ENCODE data around the gene LILRA6. TPM values are rescaled to one million over a fixed set of nuclear protein-coding genes. Genes with fewer than 3 reads are reported as not detected.

The LILRA6 gene
- total and polyA plus RNA-seq, 10 of the 15 experiments (the other 5 are each of a cell fraction or from before 2014, with no cell fraction given), result 0.04 to 1.7 (median 0.09) TPM; not detected in 2

DNA sequence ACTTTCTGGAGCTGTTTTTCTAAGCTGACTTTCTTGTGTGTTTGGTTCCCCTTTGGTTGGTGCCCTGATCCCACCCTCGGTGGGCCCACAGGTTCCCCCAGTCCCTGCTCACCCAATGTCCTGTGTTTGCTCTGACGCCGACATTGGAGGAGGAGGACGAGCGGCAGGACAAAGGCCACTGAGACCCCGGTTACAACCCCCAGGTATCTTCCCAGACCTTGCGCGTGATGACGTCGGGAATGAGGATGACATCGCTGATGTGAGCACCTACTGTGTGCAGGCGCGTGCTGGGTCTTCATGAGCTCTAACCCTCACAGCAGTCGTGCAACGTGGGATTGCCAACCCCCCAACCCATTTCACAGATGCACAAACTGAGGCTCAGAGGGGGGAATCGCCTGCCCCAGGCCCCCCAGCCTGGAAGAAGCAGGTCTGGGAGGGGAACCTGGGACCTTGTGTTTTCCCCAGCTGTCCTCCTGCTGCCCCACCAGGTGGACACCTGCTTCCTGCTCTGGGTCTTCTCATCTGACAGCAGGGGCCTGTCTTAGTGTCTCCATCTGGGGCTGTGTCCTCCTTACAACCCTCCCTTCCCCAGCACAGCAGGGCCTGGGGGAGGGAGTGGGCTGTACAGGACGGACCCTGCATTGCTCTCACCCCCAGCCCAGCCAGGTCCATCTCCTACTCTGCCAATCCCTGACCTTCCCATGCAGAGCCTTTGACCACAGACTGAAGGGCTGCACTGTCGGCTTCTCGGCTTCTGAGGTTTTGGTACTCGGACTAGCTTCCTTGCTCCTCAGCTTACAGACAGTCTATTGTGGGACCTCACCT lies 4.7 kb upstream of the LILRA6 start (continued):
- TF ChIP-seq MYB (IDR thresholded peaks at IDR 0.05; ENCODE audit: borderline replicate concordance, low read depth, low read length), result no peak
- TF ChIP-seq RELA (IDR thresholded peaks at IDR 0.05; ENCODE audit: borderline replicate concordance, partially characterized antibody), result no peak
- no peak for TF ChIP-seq MTA2 (IDR thresholded peaks at IDR 0.05; ENCODE audit: low read depth)
- TF ChIP-seq HDGF (IDR thresholded peaks at IDR 0.05), result no peak
- TF ChIP-seq, protein P1, sequence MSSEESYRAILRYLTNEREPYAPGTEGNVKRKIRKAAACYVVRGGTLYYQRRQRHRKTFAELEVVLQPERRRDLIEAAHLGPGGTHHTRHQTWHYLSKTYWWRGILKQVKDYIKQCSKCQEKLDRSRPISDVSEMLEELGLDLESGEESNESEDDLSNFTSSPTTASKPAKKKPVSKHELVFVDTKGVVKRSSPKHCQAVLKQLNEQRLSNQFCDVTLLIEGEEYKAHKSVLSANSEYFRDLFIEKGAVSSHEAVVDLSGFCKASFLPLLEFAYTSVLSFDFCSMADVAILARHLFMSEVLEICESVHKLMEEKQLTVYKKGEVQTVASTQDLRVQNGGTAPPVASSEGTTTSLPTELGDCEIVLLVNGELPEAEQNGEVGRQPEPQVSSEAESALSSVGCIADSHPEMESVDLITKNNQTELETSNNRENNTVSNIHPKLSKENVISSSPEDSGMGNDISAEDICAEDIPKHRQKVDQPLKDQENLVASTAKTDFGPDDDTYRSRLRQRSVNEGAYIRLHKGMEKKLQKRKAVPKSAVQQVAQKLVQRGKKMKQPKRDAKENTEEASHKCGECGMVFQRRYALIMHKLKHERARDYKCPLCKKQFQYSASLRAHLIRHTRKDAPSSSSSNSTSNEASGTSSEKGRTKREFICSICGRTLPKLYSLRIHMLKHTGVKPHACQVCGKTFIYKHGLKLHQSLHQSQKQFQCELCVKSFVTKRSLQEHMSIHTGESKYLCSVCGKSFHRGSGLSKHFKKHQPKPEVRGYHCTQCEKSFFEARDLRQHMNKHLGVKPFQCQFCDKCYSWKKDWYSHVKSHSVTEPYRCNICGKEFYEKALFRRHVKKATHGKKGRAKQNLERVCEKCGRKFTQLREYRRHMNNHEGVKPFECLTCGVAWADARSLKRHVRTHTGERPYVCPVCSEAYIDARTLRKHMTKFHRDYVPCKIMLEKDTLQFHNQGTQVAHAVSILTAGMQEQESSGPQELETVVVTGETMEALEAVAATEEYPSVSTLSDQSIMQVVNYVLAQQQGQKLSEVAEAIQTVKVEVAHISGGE (CRISPR knock-in tag; IDR thresholded peaks at IDR 0.05), result no peak
- TF ChIP-seq YY1 (IDR thresholded peaks at IDR 0.05; ENCODE audit: low read depth, low read length), result no peak
- no peak for TF ChIP-seq SIN3A (IDR thresholded peaks at IDR 0.05; ENCODE audit: low read depth, low read length)
- TF ChIP-seq DPF2 (IDR thresholded peaks at IDR 0.05), result no peak
- TF ChIP-seq, protein P2, sequence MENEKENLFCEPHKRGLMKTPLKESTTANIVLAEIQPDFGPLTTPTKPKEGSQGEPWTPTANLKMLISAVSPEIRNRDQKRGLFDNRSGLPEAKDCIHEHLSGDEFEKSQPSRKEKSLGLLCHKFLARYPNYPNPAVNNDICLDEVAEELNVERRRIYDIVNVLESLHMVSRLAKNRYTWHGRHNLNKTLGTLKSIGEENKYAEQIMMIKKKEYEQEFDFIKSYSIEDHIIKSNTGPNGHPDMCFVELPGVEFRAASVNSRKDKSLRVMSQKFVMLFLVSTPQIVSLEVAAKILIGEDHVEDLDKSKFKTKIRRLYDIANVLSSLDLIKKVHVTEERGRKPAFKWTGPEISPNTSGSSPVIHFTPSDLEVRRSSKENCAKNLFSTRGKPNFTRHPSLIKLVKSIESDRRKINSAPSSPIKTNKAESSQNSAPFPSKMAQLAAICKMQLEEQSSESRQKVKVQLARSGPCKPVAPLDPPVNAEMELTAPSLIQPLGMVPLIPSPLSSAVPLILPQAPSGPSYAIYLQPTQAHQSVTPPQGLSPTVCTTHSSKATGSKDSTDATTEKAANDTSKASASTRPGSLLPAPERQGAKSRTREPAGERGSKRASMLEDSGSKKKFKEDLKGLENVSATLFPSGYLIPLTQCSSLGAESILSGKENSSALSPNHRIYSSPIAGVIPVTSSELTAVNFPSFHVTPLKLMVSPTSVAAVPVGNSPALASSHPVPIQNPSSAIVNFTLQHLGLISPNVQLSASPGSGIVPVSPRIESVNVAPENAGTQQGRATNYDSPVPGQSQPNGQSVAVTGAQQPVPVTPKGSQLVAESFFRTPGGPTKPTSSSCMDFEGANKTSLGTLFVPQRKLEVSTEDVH (IDR thresholded peaks at IDR 0.05; ENCODE audit: low read depth, partially characterized antibody), result no peak
- TF ChIP-seq, protein P3, sequence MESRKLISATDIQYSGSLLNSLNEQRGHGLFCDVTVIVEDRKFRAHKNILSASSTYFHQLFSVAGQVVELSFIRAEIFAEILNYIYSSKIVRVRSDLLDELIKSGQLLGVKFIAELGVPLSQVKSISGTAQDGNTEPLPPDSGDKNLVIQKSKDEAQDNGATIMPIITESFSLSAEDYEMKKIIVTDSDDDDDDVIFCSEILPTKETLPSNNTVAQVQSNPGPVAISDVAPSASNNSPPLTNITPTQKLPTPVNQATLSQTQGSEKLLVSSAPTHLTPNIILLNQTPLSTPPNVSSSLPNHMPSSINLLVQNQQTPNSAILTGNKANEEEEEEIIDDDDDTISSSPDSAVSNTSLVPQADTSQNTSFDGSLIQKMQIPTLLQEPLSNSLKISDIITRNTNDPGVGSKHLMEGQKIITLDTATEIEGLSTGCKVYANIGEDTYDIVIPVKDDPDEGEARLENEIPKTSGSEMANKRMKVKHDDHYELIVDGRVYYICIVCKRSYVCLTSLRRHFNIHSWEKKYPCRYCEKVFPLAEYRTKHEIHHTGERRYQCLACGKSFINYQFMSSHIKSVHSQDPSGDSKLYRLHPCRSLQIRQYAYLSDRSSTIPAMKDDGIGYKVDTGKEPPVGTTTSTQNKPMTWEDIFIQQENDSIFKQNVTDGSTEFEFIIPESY (IDR thresholded peaks at IDR 0.05), result no peak
- no peak for TF ChIP-seq HDAC2 (IDR thresholded peaks at IDR 0.05)
